IMR-90 (cell line): ENCODE data around the gene NHLRC2. TPM values are rescaled to one million over a fixed set of nuclear protein-coding genes. Genes with fewer than 3 reads are reported as not detected.
"Not testable (repeated sequence)": the region's sequence is repeated elsewhere in the genome, so short reads cannot be mapped to it uniquely, and the experiment has no call there.

Source experiments
- ATAC-seq: fragments of 200-7000 bp; cut with Tn5 transposase; 2 replicates; pipeline ENCODE4 v1.9.1; 2020; ENCODE audit warnings: low read depth, mild to moderate bottlenecking, moderate library complexity
- BruUV-seq: library from RNA; stranded (reverse); fragments of 400-500 nt; replicated peaks from 2 replicates; lab custom pipeline; 2021; lab: Mats Ljungman, UMichigan
- CTCF ChIA-PET: fragments of 300-600 bp; formaldehyde crosslinking; extraction: SDS; loops from one replicate; lab custom pipeline; 2021; ENCODE audit warnings: antibody characterized with exemption; lab: Yijun Ruan, JAX
- POLR2A ChIA-PET: fragments of 300-600 bp; sonication (Branson Sonifier 250); formaldehyde crosslinking; loops from one replicate; lab custom pipeline; 2022; ENCODE audit warnings: antibody characterized with exemption; ENCODE audit not compliant: unreplicated experiment; lab: Charles Lee
- DNase-seq: peaks from one replicate; pipeline ENCODE4 v3.0.0; 2013
- H2AFZ ChIP-seq: replicated peaks from 2 replicates; pipeline ENCODE3; 2013; ENCODE audit warnings: low read length, mild to moderate bottlenecking; ENCODE audit not compliant: poor library complexity
- H2AK5ac ChIP-seq: 2 replicates; pipeline ENCODE4 v1.6.1; 2013; ENCODE audit warnings: low read depth, low read length, inconsistent platforms
- H2AK9ac ChIP-seq: replicated peaks from 2 replicates; pipeline ENCODE3; 2013; ENCODE audit warnings: mild to moderate bottlenecking, low read depth, low read length, moderate library complexity; ENCODE audit not compliant: poor library complexity
- H2BK120ac ChIP-seq: 2 replicates; pipeline ENCODE4 v1.6.1; 2013; ENCODE audit warnings: low read depth, low read length, inconsistent platforms
- H2BK15ac ChIP-seq: 3 replicates; pipeline ENCODE4 v1.6.1; 2013; ENCODE audit warnings: low read depth, low read length, inconsistent platforms
- H2BK20ac ChIP-seq: 2 replicates; pipeline ENCODE4 v1.6.1; 2013; ENCODE audit warnings: low read depth, mild to moderate bottlenecking, inconsistent platforms, low read length, moderate library complexity
- H2BK5ac ChIP-seq: 2 replicates; pipeline ENCODE4 v1.6.1; 2013; ENCODE audit warnings: mild to moderate bottlenecking, low read depth, low read length, inconsistent platforms; ENCODE audit not compliant: poor library complexity, severe bottlenecking
- H3K14ac ChIP-seq: replicated peaks from 2 replicates; pipeline ENCODE4 v1.6.1; 2013; ENCODE audit warnings: low read depth, low read length, inconsistent platforms
- H3K18ac ChIP-seq: 2 replicates; pipeline ENCODE4 v1.6.1; 2013; ENCODE audit warnings: low read depth, low read length, control low read depth
- H3K23ac ChIP-seq: 2 replicates; pipeline ENCODE4 v1.6.1; 2013; ENCODE audit warnings: low read depth, low read length, inconsistent platforms
- H3K27ac ChIP-seq: 2 replicates; pipeline ENCODE4 v1.5.1; 2013; ENCODE audit warnings: mild to moderate bottlenecking, control low read depth, low read length; ENCODE audit not compliant: insufficient read depth
- H3K27me3 ChIP-seq: 2 replicates; pipeline ENCODE4 v1.6.1; 2013; ENCODE audit warnings: low read length; ENCODE audit not compliant: control insufficient read depth, insufficient read depth
- H3K36me3 ChIP-seq: 2 replicates; pipeline ENCODE4 v1.6.1; 2013; ENCODE audit warnings: low read length, mixed read lengths; ENCODE audit not compliant: control insufficient read depth, insufficient read depth
- H3K4ac ChIP-seq: 2 replicates; pipeline ENCODE4 v1.6.1; 2013; ENCODE audit warnings: low read depth, low read length, inconsistent platforms
- H3K4me1 ChIP-seq: 2 replicates; pipeline ENCODE4 v1.6.1; 2013; ENCODE audit warnings: low read length, mixed read lengths; ENCODE audit not compliant: control insufficient read depth, insufficient read depth
- H3K4me2 ChIP-seq: 2 replicates; pipeline ENCODE4 v1.6.1; 2013; ENCODE audit warnings: low read depth, mild to moderate bottlenecking, control low read depth, low read length, moderate library complexity
- H3K4me3 ChIP-seq: 2 replicates; pipeline ENCODE4 v1.5.1; 2013; ENCODE audit warnings: low read depth, mild to moderate bottlenecking, control low read depth, low read length, moderate library complexity; ENCODE audit not compliant: insufficient read depth
- H3K56ac ChIP-seq: 2 replicates; pipeline ENCODE4 v1.6.1; 2013; ENCODE audit warnings: low read length, inconsistent platforms; ENCODE audit not compliant: insufficient read depth; ENCODE audit errors: extremely low read depth
- H3K79me1 ChIP-seq, 2 experiments: 2 replicates each; pipeline ENCODE4 v1.6.1; 2013; ENCODE audit warnings: low read length in 2 of 2, inconsistent platforms in 1 of 2, low read depth in 1 of 2
- H3K9ac ChIP-seq: 2 replicates; pipeline ENCODE4 v1.6.1; 2013; ENCODE audit warnings: low read depth, low read length, control low read depth
- H3K9me1 ChIP-seq: 2 replicates; pipeline ENCODE4 v1.6.1; 2013; ENCODE audit warnings: low read length, inconsistent platforms; ENCODE audit not compliant: insufficient read depth
- H3K9me3 ChIP-seq: 2 replicates; pipeline ENCODE4 v1.6.1; 2013; ENCODE audit warnings: low read length; ENCODE audit not compliant: control insufficient read depth, insufficient read depth
- H4K20me1 ChIP-seq: 2 replicates; pipeline ENCODE4 v1.6.1; 2013; ENCODE audit warnings: low read length, inconsistent platforms; ENCODE audit not compliant: insufficient read depth
- H4K5ac ChIP-seq: 2 replicates; pipeline ENCODE4 v1.6.1; 2013; ENCODE audit warnings: mild to moderate bottlenecking, low read depth, low read length, control low read depth
- H4K8ac ChIP-seq, 2 experiments: 2 replicates each; pipeline ENCODE4 v1.6.1; 2013; ENCODE audit warnings: low read depth in 2 of 2, low read length in 2 of 2, control low read depth in 1 of 2, inconsistent platforms in 1 of 2
- H4K91ac ChIP-seq: 2 replicates; pipeline ENCODE4 v1.6.1; 2013; ENCODE audit warnings: low read depth, low read length, inconsistent platforms; ENCODE audit not compliant: insufficient read depth
- WGBS, 2 experiments: methylation state at CpG; one replicate each; pipeline versions ENCODE4 v1.1.5 to v1.1.7; 2013; ENCODE audit warnings: missing lambda C conversion rate in 2 of 2; ENCODE audit not compliant: insufficient read length in 1 of 2; ENCODE audit errors: extremely low coverage in 2 of 2; 5-methylcytosine and 5-hydroxymethylcytosine counted together
- dilution Hi-C: fragments of 300-500 bp; cut with HindIII; formaldehyde crosslinking; loops from one replicate; pipeline ENCODE4 v1.14.3; 2018; ENCODE audit warnings: low sequenced_read_pairs; ENCODE audit not compliant: unreplicated experiment
- in situ Hi-C: fragments of 300-500 bp; cut with MboI; formaldehyde crosslinking; loops from 3 replicates; pipeline ENCODE4 v1.14.3; 2019; ENCODE audit warnings: low sequenced_read_pairs, inconsistent platforms, mixed read lengths
- intact Hi-C: fragments of 100-400 bp; cut with micrococcal nuclease; formaldehyde crosslinking; loops from 2 replicates; pipeline ENCODE4 v1.10.0; 2022
- polyA plus RNA-seq, 3 experiments: library from polyadenylated mRNA; depleted of rRNA; stranded (reverse); fragments of >200 nt; gene quantifications; 2 replicates each; pipeline ENCODE4 v1.2.3, GENCODE V29; 2012; ENCODE audit warnings: low replicate concordance in 1 of 3
- total RNA-seq: library from RNA; depleted of rRNA; stranded (reverse); fragments of >200 nt; gene quantifications from 2 replicates; pipeline ENCODE4 v1.2.3, GENCODE V29; 2012

The NHLRC2 gene
- total and polyA plus RNA-seq, 2 of the 4 experiments (the other 2 are of a cell fraction): 3.0 to 11.8 TPM

GRCh38 chr10:113814700-113815099, 39.8 kb upstream of the NHLRC2 start:
- H3K9ac ChIP-seq, H3K4me1 ChIP-seq, H3K9me1 ChIP-seq, dilution Hi-C loops, H4K91ac ChIP-seq, H2BK20ac ChIP-seq, H3K18ac ChIP-seq, H3K9me3 ChIP-seq, H2AK9ac ChIP-seq, H2BK120ac ChIP-seq, H3K36me3 ChIP-seq, H4K5ac ChIP-seq, H3K14ac ChIP-seq, H2BK15ac ChIP-seq, H3K27ac ChIP-seq, H4K8ac ChIP-seq, H3K4me3 ChIP-seq, H3K4me2 ChIP-seq, ATAC-seq, H2BK5ac ChIP-seq, H2AFZ ChIP-seq, in situ Hi-C loops, H3K79me1 ChIP-seq, H2AK5ac ChIP-seq, H3K27me3 ChIP-seq, H3K23ac ChIP-seq, CTCF ChIA-PET, H3K4ac ChIP-seq, BruUV-seq, DNase-seq, H3K56ac ChIP-seq, POLR2A ChIA-PET, H4K20me1 ChIP-seq, intact Hi-C loops: not testable (repeated sequence)
- WGBS, 2 experiments: no CpG with 5 or more reads among the region's 1 CpG
